ENCODE results near the gene EPN2. TPM values are rescaled to one million over a fixed set of nuclear protein-coding genes. Genes with fewer than 3 reads are reported as not detected.

EPN2 gene
- total and polyA plus RNA-seq, 10 of the 15 experiments (the other 5 are each of a cell fraction or from before 2014, with no cell fraction given) = 0.26 to 8.4 (median 4.7) TPM

- no peak for FAIRE-seq
- TF ChIP-seq SUZ12 (IDR thresholded peaks at IDR 0.05; ENCODE audit: unreplicated experiment) = no peak
- TF ChIP-seq EED (IDR thresholded peaks at IDR 0.05; ENCODE audit: low read depth) = no peak
- TF ChIP-seq JUNB (IDR thresholded peaks at IDR 0.05) = no peak
- no peak for TF ChIP-seq SRF (IDR thresholded peaks at IDR 0.05; ENCODE audit: low read depth in 2 of 2, low read length in 2 of 2)
- TF ChIP-seq EP300 (IDR thresholded peaks at IDR 0.05; ENCODE audit: borderline replicate concordance in 1 of 2, control insufficient read depth in 1 of 2, low read depth in 2 of 2, low read length in 2 of 2) = no peak
- TF ChIP-seq SMARCA5 (IDR thresholded peaks at IDR 0.05) = no peak
- TF ChIP-seq, protein P1, sequence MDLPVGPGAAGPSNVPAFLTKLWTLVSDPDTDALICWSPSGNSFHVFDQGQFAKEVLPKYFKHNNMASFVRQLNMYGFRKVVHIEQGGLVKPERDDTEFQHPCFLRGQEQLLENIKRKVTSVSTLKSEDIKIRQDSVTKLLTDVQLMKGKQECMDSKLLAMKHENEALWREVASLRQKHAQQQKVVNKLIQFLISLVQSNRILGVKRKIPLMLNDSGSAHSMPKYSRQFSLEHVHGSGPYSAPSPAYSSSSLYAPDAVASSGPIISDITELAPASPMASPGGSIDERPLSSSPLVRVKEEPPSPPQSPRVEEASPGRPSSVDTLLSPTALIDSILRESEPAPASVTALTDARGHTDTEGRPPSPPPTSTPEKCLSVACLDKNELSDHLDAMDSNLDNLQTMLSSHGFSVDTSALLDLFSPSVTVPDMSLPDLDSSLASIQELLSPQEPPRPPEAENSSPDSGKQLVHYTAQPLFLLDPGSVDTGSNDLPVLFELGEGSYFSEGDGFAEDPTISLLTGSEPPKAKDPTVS (IDR thresholded peaks at IDR 0.05; ENCODE audit: low read depth, low read length) = no peak
- no peak overlapping the region for H3K4me2 ChIP-seq (ENCODE audit: control insufficient read depth, insufficient read depth)
- DNase-seq (ENCODE audit: low read depth, low spot score) = no peak
- H3K27ac ChIP-seq (ENCODE audit: control insufficient read depth, insufficient read depth) = no peak overlapping the region
- POLR2A ChIA-PET = no interaction called here
- no peaks in the 10 kb centered on the region; the same call in 1 of the 2 replicates for H4K20me1 ChIP-seq (ENCODE audit: control insufficient read depth, insufficient read depth)
- H3K27me3 ChIP-seq (replicated peaks in 1 of 2; ENCODE audit: control insufficient read depth in 2 of 2, insufficient read depth in 2 of 2, low read length in 1 of 2) = no peaks in the 10 kb centered on the region; a peak in 1 of 4 replicates
- no peak for ATAC-seq
- 38% methylated on average over 1 of the region's 1 CpG for WGBS (ENCODE audit: insufficient coverage, insufficient replicate concordance, low lambda C conversion rate, missing lambda C conversion rate)
- H3K9me3 ChIP-seq (replicated peaks; ENCODE audit: control insufficient read depth, insufficient read depth, low read length) = no peaks in the 10 kb centered on the region
- H3K4me1 ChIP-seq (ENCODE audit: control insufficient read depth, insufficient read depth, low read length) = no peaks in the 10 kb centered on the region
- no peak overlapping the region for H3K9ac ChIP-seq (ENCODE audit: control insufficient read depth, insufficient read depth, low read length)
- no peaks in the 10 kb centered on the region for H3K36me3 ChIP-seq (ENCODE audit: control insufficient read depth in 2 of 2, insufficient read depth in 2 of 2, low read length in 1 of 2)
- RAD21 ChIA-PET (ENCODE audit: unreplicated experiment) = no interaction called here
- CTCF ChIA-PET = interaction anchor here (1.1 kb wide), 1 partner anchor 53 kb away, joined by 3 read pairs; no protein-coding TSS in a partner anchor
- H3K79me2 ChIP-seq (ENCODE audit: control insufficient read depth, insufficient read depth, low read length) = no peaks in the 10 kb centered on the region
- intact Hi-C loops (cut with micrococcal nuclease; ENCODE audit: unreplicated experiment) = no loop called here
- in situ Hi-C loops (cut with MboI) = loop anchor here (5.0 kb wide), 2 partner anchors 84 to 194 kb away; no protein-coding TSS in a partner anchor
- SMC1A ChIA-PET (ENCODE audit: uncharacterized antibody, unreplicated experiment) = no interaction called here
- H3K4me3 ChIP-seq = no peak overlapping the region
- H2AFZ ChIP-seq (ENCODE audit: control insufficient read depth, low read depth, low read length) = no peak overlapping the region
- no TSS peak for BruUV-seq (replicated peaks)
Measured at GRCh38 chr17:19253112-19253511, 15.9 kb downstream of the EPN2 start.

Data from GM12878 (cell line).